AG04450 (cell line): ENCODE results near the gene MEIKIN. TPM values are rescaled to one million over a fixed set of nuclear protein-coding genes. Genes with fewer than 3 reads are reported as not detected.

ENCODE experiments used
- CTCF ChIA-PET: fragments of 300-600, 350-600 bp; formaldehyde crosslinking; extraction: SDS; loops from one replicate; lab custom pipeline; 2022; ENCODE audit warnings: antibody characterized with exemption, inconsistent platforms; lab: Charles Lee
- POLR2A ChIA-PET: fragments of 350-600 bp; formaldehyde crosslinking; extraction: SDS; loops from one replicate; lab custom pipeline; 2021; ENCODE audit warnings: antibody characterized with exemption, inconsistent platforms; lab: Yijun Ruan, JAX
- DNase-seq: peaks from one replicate; pipeline ENCODE4 v3.0.0-alpha.2; 2011; ENCODE audit warnings: low read depth, low spot score
- H3K27ac ChIP-seq: one replicate; pipeline ENCODE4 v1.5.1; 2012; ENCODE audit warnings: low read depth, low read length, control low read depth
- H3K27me3 ChIP-seq: one replicate; pipeline ENCODE4 v1.6.0; 2012; ENCODE audit warnings: low read length; ENCODE audit not compliant: control insufficient read depth, insufficient read depth
- H3K4me3 ChIP-seq: 2 replicates; pipeline ENCODE4 v1.5.1; 2011; ENCODE audit warnings: mild to moderate bottlenecking, low read depth, low read length, control low read depth
- H3K9me3 ChIP-seq: 2 replicates; pipeline ENCODE4 v1.5.1; 2012; ENCODE audit warnings: low read length; ENCODE audit not compliant: control insufficient read depth, insufficient read depth
- CTCF ChIP-seq: IDR thresholded peaks from 2 replicates; pipeline ENCODE4 v1.5.1; 2011; ENCODE audit warnings: low read depth, low read length, control low read depth, inconsistent platforms
- polyA plus RNA-seq: library from polyadenylated mRNA; depleted of rRNA; stranded (reverse); fragments of >200 nt; gene quantifications from 2 replicates; pipeline ENCODE4 v1.2.3, GENCODE V29; 2011

MEIKIN gene
- polyA plus RNA-seq, 1 experiment = not detected

- TF ChIP-seq CTCF = no peak
- ChIA-PET POLR2A (no interaction called here), CTCF (no interaction called here)
- DNase-seq = no peak
- H3K27ac ChIP-seq = no peak overlapping the region
- peaks cover 2% of the 10 kb centered on the region for H3K27me3 ChIP-seq
- no peaks in the 10 kb centered on the region for H3K9me3 ChIP-seq
- no peak overlapping the region for H3K4me3 ChIP-seq
Measured at GRCh38 chr5:131977212-131977604, 31.7 kb upstream of the MEIKIN start.

- POLR2A ChIA-PET = no interaction called here
Measured at GRCh38 chr5:131976414-131977211, 31.1 kb upstream of the MEIKIN start.

DNA sequence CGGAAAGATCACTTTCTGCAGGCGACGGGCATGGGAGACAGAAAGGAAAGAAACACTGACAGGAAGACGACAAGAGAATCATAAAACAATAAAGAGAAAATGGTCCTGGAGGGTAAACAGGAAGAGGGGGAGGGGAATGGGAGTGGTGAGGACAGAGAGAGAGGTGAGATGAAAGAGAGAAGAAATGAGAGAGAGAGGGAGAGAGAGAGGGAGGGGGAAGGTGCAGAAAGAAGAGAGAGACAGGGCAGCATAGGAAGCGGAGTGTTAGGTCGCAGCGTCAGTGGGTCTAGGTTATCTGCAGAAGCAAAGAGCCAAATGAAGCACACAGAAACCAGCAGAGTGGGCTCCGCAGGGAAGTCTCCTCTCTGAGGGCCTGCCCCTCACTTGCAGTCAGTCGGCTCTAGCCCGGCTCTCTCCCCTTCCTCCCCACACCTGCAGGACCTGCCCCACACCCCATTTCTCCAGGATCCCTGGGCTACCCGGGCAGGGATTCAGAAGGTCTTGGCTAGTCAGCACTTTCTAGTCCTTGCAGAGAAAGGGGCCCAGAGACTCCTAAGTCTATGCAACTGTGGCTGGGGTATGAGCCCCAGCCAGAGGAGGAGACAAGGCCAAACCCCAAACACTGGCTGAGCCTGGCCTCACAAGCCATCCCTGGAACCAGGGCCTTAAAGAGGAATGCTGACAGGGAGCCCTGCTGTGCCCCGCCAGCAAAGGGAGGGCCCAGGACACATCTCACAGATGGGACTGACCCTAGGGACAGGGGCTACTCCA is 29.7 kb upstream of the MEIKIN start:
- Histone ChIP-seq H3K27ac (no peak overlapping the region), H3K4me3 (no peak overlapping the region), H3K9me3 (no peaks in the 10 kb centered on the region), H3K27me3 (peaks cover 2% of the 10 kb centered on the region)
- POLR2A ChIA-PET = no interaction called here
- DNase-seq = no peak
- TF ChIP-seq CTCF = no peak
- CTCF ChIA-PET = no interaction called here

More at GRCh38 chr5:131976414-131977211, 31.1 kb upstream of the MEIKIN start:
- no peak overlapping the region for H3K4me3 ChIP-seq
- no peak for TF ChIP-seq CTCF
- H3K27ac ChIP-seq = no peak overlapping the region
- DNase-seq = no peak
- no peaks in the 10 kb centered on the region for H3K9me3 ChIP-seq
- H3K27me3 ChIP-seq = peaks cover 1% of the 10 kb centered on the region
- CTCF ChIA-PET = no interaction called here

DNA sequence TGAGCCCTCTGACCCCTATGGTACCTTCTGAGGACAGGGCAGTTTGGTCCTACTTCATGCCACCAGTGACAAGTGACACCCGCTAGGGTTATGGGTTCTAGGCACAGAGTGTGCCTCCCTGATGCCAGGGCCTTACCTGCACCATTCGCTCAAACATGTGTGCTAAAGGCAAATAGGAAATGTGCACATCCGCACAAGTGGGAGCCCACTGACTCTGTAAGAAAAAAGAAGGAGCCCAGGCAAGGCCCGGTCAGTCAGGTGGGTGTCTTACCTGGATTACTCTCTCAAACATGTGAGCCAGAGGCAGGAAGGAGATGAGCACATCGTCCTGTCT is 29.1 kb upstream of the MEIKIN start:
- CTCF ChIA-PET = no interaction called here

More for the DNA sequence above, 29.1 kb upstream of the MEIKIN start:
- Histone ChIP-seq H3K9me3 (no peaks in the 10 kb centered on the region), H3K27ac (no peak overlapping the region), H3K27me3 (peaks cover 3% of the 10 kb centered on the region), H3K4me3 (no peak overlapping the region)
- no peak for TF ChIP-seq CTCF
- DNase-seq = no peak
- POLR2A ChIA-PET = no interaction called here
